Measurements from ENCODE around the gene GID8.

Gene GID8

GRCh38 chr20:62902926-62903615, 34.9 kb upstream of the GID8 start:
- no peak for DNase-seq (ENCODE audit: low read depth, low spot score)

- DNase-seq (ENCODE audit: low read depth, low spot score), result no peak
Observed at GRCh38 chr20:62905536-62906117, 32.3 kb upstream of the GID8 start.

- no peak for DNase-seq (ENCODE audit: low read depth, low spot score)
Observed at GRCh38 chr20:62906209-62906608, 31.7 kb upstream of the GID8 start.

- DNase-seq (ENCODE audit: low read depth, low spot score), result no peak
Observed at GRCh38 chr20:62906647-62907375, 31.1 kb upstream of the GID8 start.

GRCh38 chr20:62907384-62908317, 30.3 kb upstream of the GID8 start:
- DNase-seq (ENCODE audit: low read depth, low spot score), result no peak

- DNase-seq (ENCODE audit: low read depth, low spot score), result no peak
Observed at GRCh38 chr20:62908971-62909791, 28.8 kb upstream of the GID8 start.

- no peak for DNase-seq (ENCODE audit: low read depth, low spot score)
Observed at GRCh38 chr20:62910217-62910766, 27.7 kb upstream of the GID8 start.

GRCh38 chr20:62910777-62911497, 27.0 kb upstream of the GID8 start:
- DNase-seq (ENCODE audit: low read depth, low spot score), result no peak

GRCh38 chr20:62911701-62912280, 26.2 kb upstream of the GID8 start:
- no peak for DNase-seq (ENCODE audit: low read depth, low spot score)

GRCh38 chr20:62913043-62913630, 24.8 kb upstream of the GID8 start:
- DNase-seq (ENCODE audit: low read depth, low spot score), result no peak

GRCh38 chr20:62914436-62914835, 23.5 kb upstream of the GID8 start:
- no peak for DNase-seq (ENCODE audit: low read depth, low spot score)

- DNase-seq (ENCODE audit: low read depth, low spot score), result no peak
Observed at GRCh38 chr20:62914970-62915457, 22.9 kb upstream of the GID8 start.

- no peak for DNase-seq (ENCODE audit: low read depth, low spot score)
Observed at GRCh38 chr20:62916703-62917476, 21.1 kb upstream of the GID8 start.

GRCh38 chr20:62917720-62918119, 20.2 kb upstream of the GID8 start:
- no peak for DNase-seq (ENCODE audit: low read depth, low spot score)

- DNase-seq (ENCODE audit: low read depth, low spot score), result no peak
Observed at GRCh38 chr20:62918147-62918546, 19.8 kb upstream of the GID8 start.

GRCh38 chr20:62918831-62919230, 19.1 kb upstream of the GID8 start:
- DNase-seq (ENCODE audit: low read depth, low spot score), result no peak

- DNase-seq (ENCODE audit: low read depth, low spot score), result no peak
Observed at GRCh38 chr20:62920039-62920645, 17.8 kb upstream of the GID8 start.

Data from activated naive CD8-positive, alpha-beta T cell treated with anti-CD3 and anti-CD28 coated beads, Interleukin-2, amount 50 U/mL, for 16 hours (primary cell).